Measurements from ENCODE around the gene PSAT1.

Gene PSAT1

GRCh38 chr9:78314953-78315870, 18.3 kb downstream of the PSAT1 start:
- TF ChIP-seq CTCF (IDR thresholded peaks at IDR 0.05; ENCODE audit: low read depth, low read length, missing control alignments): no peak
- DNase-seq (ENCODE audit: low read depth): no peak
- H3K4me3 ChIP-seq (ENCODE audit: low read depth, low read length): no peak overlapping the region

GRCh38 chr9:78316166-78316892, 19.4 kb downstream of the PSAT1 start:
- H3K4me3 ChIP-seq (ENCODE audit: low read depth, low read length): no peak overlapping the region
- no peak for TF ChIP-seq CTCF (IDR thresholded peaks at IDR 0.05; ENCODE audit: low read depth, low read length, missing control alignments)
- no peak for DNase-seq (ENCODE audit: low read depth)

- no peak for DNase-seq (ENCODE audit: low read depth)
- no peak overlapping the region for H3K4me3 ChIP-seq (ENCODE audit: low read depth, low read length)
- no peak for TF ChIP-seq CTCF (IDR thresholded peaks at IDR 0.05; ENCODE audit: low read depth, low read length, missing control alignments)
Observed at GRCh38 chr9:78319197-78320029, 22.5 kb downstream of the PSAT1 start.

- no peak overlapping the region for H3K4me3 ChIP-seq (ENCODE audit: low read depth, low read length)
- TF ChIP-seq CTCF (IDR thresholded peaks at IDR 0.05; ENCODE audit: low read depth, low read length, missing control alignments): no peak
- DNase-seq (ENCODE audit: low read depth): no peak
Observed at GRCh38 chr9:78320030-78320693, 23.2 kb downstream of the PSAT1 start.

- H3K4me3 ChIP-seq (ENCODE audit: low read depth, low read length): no peak overlapping the region
- TF ChIP-seq CTCF (IDR thresholded peaks at IDR 0.05; ENCODE audit: low read depth, low read length, missing control alignments): no peak
- DNase-seq (ENCODE audit: low read depth): no peak
Observed at GRCh38 chr9:78320875-78321496, 24.1 kb downstream of the PSAT1 start.

GRCh38 chr9:78321505-78321904, 24.6 kb downstream of the PSAT1 start:
- no peak overlapping the region for H3K4me3 ChIP-seq (ENCODE audit: low read depth, low read length)
- no peak for TF ChIP-seq CTCF (IDR thresholded peaks at IDR 0.05; ENCODE audit: low read depth, low read length, missing control alignments)
- no peak for DNase-seq (ENCODE audit: low read depth)
